Right lung (tissue), 5 donors: Measurements from ENCODE around the gene KLF17. TPM values are rescaled to one million over a fixed set of nuclear protein-coding genes. Genes with fewer than 3 reads are reported as not detected.

Source experiments
- DNase-seq, 2 donors: peaks; one replicate each; pipeline ENCODE4 v3.0.0-alpha.2; 2013
- polyA plus RNA-seq, 5 donors: library from polyadenylated mRNA; unstranded; fragments of 120-200 nt; gene quantifications; one replicate each; pipeline versions ENCODE4 v1.2.1 to v1.2.3, GENCODE V29; 2013; ENCODE audit warnings: inconsistent platforms in 1 of 5, low replicate concordance in 1 of 5; ENCODE audit not compliant: insufficient read length in 5 of 5, insufficient read depth in 1 of 5

Gene KLF17
- polyA plus RNA-seq, 5 donors = 0.06 to 0.09 (median 0.08) TPM; not detected in 1

DNA sequence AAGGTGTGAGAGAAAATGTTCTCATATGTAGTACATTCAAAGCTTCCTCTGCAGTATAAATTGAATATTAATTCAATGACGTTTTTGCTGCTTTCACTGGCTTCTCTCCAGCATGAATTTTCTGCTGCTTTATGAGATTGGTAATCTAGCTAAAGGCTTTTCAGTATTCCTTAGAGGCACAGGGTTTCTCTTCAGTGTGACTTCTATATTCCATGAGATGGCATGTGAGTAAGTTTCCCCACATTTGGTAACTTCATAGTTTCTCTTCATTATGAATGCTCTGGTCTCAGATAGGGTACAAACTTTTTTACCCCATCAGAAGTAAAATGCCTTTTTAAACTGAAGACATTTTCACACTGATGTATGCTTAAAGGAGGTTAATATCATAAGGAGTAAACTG is 33.2 kb downstream of the KLF17 start:
- DNase-seq = no peak

DNA sequence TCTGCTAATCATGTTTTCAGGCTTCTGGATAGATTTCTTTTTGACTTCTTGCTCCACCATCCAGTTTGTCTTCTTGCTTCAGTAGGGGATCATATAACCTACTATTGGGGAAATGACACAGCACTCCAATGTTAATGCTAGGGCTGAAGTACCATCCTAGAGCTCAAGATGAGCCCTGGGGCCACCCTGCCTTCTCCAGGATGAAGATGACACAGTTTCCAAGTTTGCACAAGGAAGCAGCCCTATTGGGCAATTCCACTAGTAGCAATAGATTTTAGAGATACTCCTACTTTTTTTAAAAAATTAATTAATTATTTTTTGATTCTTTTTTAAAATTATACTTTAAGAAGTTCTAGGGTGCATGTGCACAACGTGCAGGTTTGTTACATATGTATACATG is 34.1 kb downstream of the KLF17 start:
- no peak for DNase-seq

DNA sequence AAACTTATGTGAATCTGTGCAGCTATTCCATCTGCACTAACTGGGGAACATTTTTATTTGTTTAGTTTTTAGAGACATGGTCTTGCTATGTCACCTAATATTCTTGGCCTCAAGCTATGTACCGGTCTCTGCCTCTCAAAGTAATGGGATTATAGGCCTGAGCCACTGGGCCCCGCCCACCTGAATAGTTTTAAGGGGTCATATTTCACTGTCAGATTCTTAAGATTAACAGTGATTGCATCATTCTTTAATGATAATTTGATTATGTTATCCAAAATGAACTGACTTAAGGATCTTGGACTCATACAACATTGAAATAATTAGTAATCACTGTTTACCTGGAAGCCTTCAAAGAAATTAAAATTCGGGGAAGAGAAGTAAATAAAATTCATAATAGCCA is 35.4 kb downstream of the KLF17 start:
- DNase-seq = no peak

DNA sequence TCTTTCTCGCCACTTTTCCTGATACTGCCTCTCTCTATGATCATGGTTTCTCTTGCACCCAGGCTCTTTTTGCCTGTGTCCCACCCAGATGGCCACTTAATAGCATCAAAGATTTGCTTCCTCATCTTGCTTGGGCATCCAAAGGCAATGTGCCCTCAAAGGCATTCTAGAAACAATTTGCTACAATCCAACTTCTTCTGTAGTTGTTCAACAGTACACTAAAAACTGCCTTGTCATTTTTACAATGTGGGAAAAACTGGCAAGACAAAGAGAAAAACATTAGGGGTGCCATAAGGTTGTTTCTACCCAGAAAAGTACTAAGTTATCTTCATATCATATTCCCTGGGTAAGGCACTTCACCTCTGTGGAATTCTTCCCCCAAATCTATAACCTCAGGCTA is 39.3 kb downstream of the KLF17 start:
- DNase-seq = no peak

DNA sequence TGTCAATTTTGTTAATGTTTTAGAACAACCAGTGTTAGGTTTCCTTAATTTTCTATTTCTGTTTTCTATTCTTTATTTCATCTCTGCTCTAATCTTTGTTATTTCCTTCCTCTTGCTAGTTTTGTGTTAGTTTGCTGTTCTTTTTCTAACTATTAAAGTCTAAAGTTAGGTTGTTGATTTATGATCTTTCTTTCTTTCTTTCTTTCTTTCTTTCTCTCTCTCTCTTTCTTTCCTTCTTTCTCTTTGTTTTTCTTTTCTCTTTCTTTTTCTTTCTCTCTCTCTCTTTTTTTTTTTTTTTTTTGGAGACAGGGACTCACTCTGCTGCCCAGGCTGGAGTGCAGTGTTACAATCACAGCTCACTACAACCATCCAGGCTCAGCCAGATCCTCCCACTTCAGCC is 40.2 kb downstream of the KLF17 start:
- DNase-seq = no peak

DNA sequence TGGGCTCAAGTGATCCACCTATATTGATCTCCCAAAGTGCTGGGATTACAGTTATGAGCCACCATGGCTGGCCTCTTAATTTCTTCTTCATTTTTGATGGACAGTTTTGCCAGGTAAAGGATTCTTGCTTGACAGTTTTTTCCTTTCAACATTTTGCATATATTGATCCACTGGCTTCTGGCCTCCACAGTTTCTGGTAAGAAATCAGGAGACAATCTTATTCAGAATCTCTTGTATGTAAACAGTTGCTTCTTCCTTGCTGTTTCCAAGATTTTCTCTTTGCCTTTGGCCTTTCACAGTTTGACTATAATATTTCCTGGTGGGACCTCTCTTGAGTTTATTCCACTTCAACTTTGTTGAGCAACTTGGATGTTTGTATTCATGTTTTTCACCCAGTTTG is 42.9 kb downstream of the KLF17 start:
- DNase-seq = no peak

DNA sequence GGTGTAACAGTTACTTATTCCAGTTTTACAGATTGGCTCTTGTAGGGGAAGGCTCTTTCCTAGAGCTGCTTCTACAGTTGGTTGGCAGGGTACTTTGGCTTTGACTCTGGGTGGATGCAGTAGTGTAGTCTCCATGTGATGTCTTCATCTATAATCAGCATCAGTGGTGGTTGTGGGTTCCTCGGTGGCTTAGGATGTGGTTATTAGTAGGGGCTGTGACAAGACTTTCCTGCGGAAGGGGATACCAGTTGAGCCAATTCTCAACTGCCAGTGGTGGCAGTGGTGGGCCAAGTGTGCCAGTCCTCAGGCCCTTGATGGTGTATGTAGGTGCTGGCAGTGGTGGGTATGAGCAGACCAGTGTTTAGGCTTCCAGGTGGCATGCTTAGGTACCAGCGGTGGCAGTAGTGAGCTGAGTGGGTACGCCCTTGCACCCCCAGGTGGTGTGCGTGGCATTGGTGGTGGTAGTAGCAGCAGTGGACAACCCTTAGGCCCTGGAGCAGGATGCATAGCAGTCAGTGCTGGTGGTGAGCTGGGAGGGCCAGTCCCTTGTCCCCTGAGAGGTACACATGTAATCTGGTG is 50.0 kb downstream of the KLF17 start:
- no peak for DNase-seq

DNA sequence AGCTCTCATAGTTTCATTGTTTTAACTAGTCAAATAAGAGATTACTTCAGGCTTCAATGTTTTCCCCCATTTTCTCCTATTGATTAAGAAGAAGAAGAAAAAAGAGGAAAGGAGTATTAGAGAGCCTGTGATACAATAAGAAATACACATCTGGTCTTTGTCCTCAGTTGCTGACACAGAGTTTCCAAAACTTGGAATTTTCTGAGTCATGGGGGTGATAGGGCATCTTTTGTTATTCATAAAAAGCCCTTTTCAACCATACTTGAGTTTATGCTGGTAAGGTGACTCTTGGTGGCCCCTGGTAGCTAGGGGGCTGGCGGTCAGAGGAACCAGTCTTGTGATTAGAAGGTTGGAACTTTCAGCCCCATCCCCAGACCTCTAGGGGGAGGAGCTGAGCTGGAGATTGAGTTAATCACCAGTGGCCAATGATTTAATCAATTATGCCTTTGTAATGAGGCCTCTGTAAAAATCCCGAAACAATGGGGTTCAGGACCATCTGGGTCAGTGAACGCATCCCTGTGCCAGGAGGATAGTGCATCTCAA is 51.7 kb downstream of the KLF17 start:
- no peak for DNase-seq

DNA sequence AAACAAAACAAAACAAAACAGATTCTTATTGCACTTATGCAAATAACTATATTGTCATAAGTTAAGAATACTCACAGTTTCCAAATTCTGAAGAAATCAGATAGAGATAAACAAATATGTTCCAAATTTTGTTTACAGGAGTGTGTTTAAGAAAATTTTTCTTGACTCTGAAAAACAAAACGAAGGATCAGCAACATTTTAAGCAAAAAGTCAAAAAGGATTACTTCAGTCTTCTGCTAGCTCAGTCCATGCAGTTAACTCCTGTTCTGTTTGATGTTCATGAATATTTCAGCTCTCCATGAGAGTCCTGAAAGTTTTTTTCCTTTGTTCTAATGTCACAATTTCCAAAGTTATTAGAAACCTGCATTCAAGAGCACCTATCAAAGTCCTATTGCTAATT is 56.0 kb downstream of the KLF17 start:
- DNase-seq = no peak

Other genes starting within 250 kb of the KLF17 start
- gene ARTN, start 185.0 kb upstream of the KLF17 start, polyA plus RNA-seq = 1 to 10 TPM; 1.9 to 3.9 (median 2.8) TPM
- 10 to 100 TPM; 15.8 to 24.3 (median 20.3) TPM for gene IPO13, start 171.9 kb upstream of the KLF17 start, polyA plus RNA-seq
- 10 to 100 TPM; 12.8 to 25.5 (median 19.6) TPM for gene DPH2, start 148.8 kb upstream of the KLF17 start, polyA plus RNA-seq
- 10 to 100 TPM; 51.9 to 83.2 (median 64.3) TPM for gene ATP6V0B, start 143.9 kb upstream of the KLF17 start, polyA plus RNA-seq
- 10 to 100 TPM; 32.0 to 70.2 (median 40.1) TPM for gene B4GALT2, start 139.6 kb upstream of the KLF17 start, polyA plus RNA-seq
- gene CCDC24, start 127.2 kb upstream of the KLF17 start, polyA plus RNA-seq = 10 to 100 TPM; 10.6 to 16.9 (median 14.3) TPM
- 10 to 100 TPM; 11.3 to 17.1 (median 12.6) TPM for gene SLC6A9, start 87.4 kb upstream of the KLF17 start, polyA plus RNA-seq
- gene KLF18, start 22.8 kb downstream of the KLF17 start, polyA plus RNA-seq = not detected
- 10 to 100 TPM; 61.0 to 74.6 (median 66.5) TPM for gene DMAP1, start 94.7 kb downstream of the KLF17 start, polyA plus RNA-seq
- 10 to 100 TPM; 54.6 to 72.7 (median 64.2) TPM for gene ERI3, start 236.4 kb downstream of the KLF17 start, polyA plus RNA-seq